K562 (cell line): Measurements from ENCODE around the gene TLK2. TPM values are rescaled to one million over a fixed set of nuclear protein-coding genes. Genes with fewer than 3 reads are reported as not detected.

Source experiments
- ATAC-seq: fragments of 200-7000 bp; cut with Tn5 transposase; 3 replicates; pipeline ENCODE4 v1.9.1; 2020; ENCODE audit warnings: moderate library complexity
- BruUV-seq: library from RNA; stranded (reverse); fragments of 400-500 nt; replicated peaks from 2 replicates; lab custom pipeline; 2021; lab: Mats Ljungman, UMichigan
- CTCF ChIA-PET: fragments of 300-600 bp; formaldehyde crosslinking; extraction: SDS; loops from one replicate; lab custom pipeline; 2021; ENCODE audit warnings: low intra/inter-chr PET ratio; lab: Yijun Ruan, JAX
- POLR2A ChIA-PET: fragments of 300-600, 350-650 bp; sonication (Branson Sonifier 250); formaldehyde crosslinking; extraction: SDS; loops from one replicate; lab custom pipeline; 2021; ENCODE audit warnings: antibody characterized with exemption, inconsistent platforms; lab: Yijun Ruan, JAX
- DNase-seq, 4 experiments: peaks; one replicate each; pipeline versions ENCODE4 v3.0.0 to v3.0.0-alpha.2; 2011 to 2018; ENCODE audit warnings: low spot score in 3 of 4, mixed read lengths in 3 of 4; ENCODE audit errors: extremely low read depth in 1 of 4
- FAIRE-seq: peaks from 2 replicates; lab custom pipeline; 2011; peaks lifted over from hg19 to GRCh38; lab: Jason Lieb, UNC
- H2AFZ ChIP-seq: 2 replicates; pipeline ENCODE4 v1.6.0; 2011; ENCODE audit warnings: low read depth, low read length, control low read depth, inconsistent platforms
- H3K27ac ChIP-seq: fragments of 200-600 bp; 3 replicates; pipeline ENCODE4 v1.8.0; 2011; ENCODE audit warnings: low read depth, mild to moderate bottlenecking, control low read depth, inconsistent platforms, low read length, moderate library complexity, mixed read lengths; ENCODE audit errors: extremely low read depth
- H3K27me3 ChIP-seq, 2 experiments: fragments of 300-600 bp in 1 of 2; 2 replicates in 1 of 2; 3 replicates in 1 of 2; pipeline versions ENCODE4 v1.6.0 to v1.8.0; 2011; ENCODE audit warnings: inconsistent platforms in 2 of 2, low read length in 2 of 2, mild to moderate bottlenecking in 1 of 2, mixed read lengths in 1 of 2, moderate library complexity in 1 of 2; ENCODE audit not compliant: control insufficient read depth in 2 of 2, insufficient read depth in 2 of 2
- H3K36me3 ChIP-seq: fragments of 300-600 bp; 3 replicates; pipeline ENCODE4 v1.8.0; 2011; ENCODE audit warnings: mild to moderate bottlenecking, low read length, inconsistent platforms; ENCODE audit not compliant: control insufficient read depth, insufficient read depth
- H3K4me1 ChIP-seq, 2 experiments: fragments of 200-600 bp in 1 of 2; replicated peaks in 1 of 2; 2 replicates in 1 of 2; 3 replicates in 1 of 2; pipeline versions ENCODE4 v1.5.1 to v1.8.0; 2011; ENCODE audit warnings: inconsistent platforms in 2 of 2, low read length in 2 of 2, mild to moderate bottlenecking in 1 of 2, mixed read lengths in 1 of 2, moderate library complexity in 1 of 2; ENCODE audit not compliant: control insufficient read depth in 2 of 2, insufficient read depth in 2 of 2
- H3K4me2 ChIP-seq: 2 replicates; pipeline ENCODE4 v1.6.1; 2011; ENCODE audit warnings: low read length, control low read depth, inconsistent platforms, mixed read lengths; ENCODE audit not compliant: insufficient read depth
- H3K4me3 ChIP-seq: fragments of 200-600 bp; sonication (generic), shearing (Covaris generic); 2 replicates; pipeline ENCODE4 v1.5.1; 2016; ENCODE audit warnings: control low read depth, inconsistent platforms
- H3K79me2 ChIP-seq: fragments of 200-600 bp; 3 replicates; pipeline ENCODE4 v1.8.0; 2011; ENCODE audit warnings: low read length, inconsistent platforms; ENCODE audit not compliant: control insufficient read depth, insufficient read depth
- H3K9ac ChIP-seq, 2 experiments: 2 replicates each; pipeline versions ENCODE4 v1.6.0 to v1.6.1; 2011; ENCODE audit warnings: low read depth in 2 of 2, low read length in 2 of 2, control low read depth in 1 of 2, inconsistent platforms in 1 of 2, mild to moderate bottlenecking in 1 of 2, mixed read lengths in 1 of 2; ENCODE audit not compliant: insufficient read depth in 1 of 2
- H3K9me1 ChIP-seq: one replicate; pipeline ENCODE4 v1.6.0; 2011; ENCODE audit warnings: inconsistent platforms, mild to moderate bottlenecking, low read length, moderate library complexity; ENCODE audit not compliant: control insufficient read depth, insufficient read depth
- H3K9me3 ChIP-seq: replicated peaks from 2 replicates; pipeline ENCODE4 v1.5.1; 2011; ENCODE audit warnings: low read depth, low read length, inconsistent platforms; ENCODE audit not compliant: control insufficient read depth, insufficient read depth
- H4K20me1 ChIP-seq: replicated peaks from 2 replicates; pipeline ENCODE4 v1.6.1; 2011; ENCODE audit warnings: low read length, inconsistent platforms, mixed read lengths; ENCODE audit not compliant: control insufficient read depth, insufficient read depth
- ATF7 ChIP-seq: fragments of 450-650 bp; IDR thresholded peaks from 2 replicates; pipeline ENCODE4 v1.7.1; 2014; ENCODE audit warnings: mild to moderate bottlenecking, moderate library complexity
- HBP1 ChIP-seq: fragments of 450-650 bp; formaldehyde crosslinking; IDR thresholded peaks from 2 replicates; pipeline ENCODE4 v1.4.0; 2022; ENCODE audit warnings: missing genetic modification characterization
- NR1H2 ChIP-seq: sonication (generic); formaldehyde crosslinking; IDR thresholded peaks from 2 replicates; pipeline ENCODE4 v1.4.0; 2020; ENCODE audit warnings: mild to moderate bottlenecking, missing genetic modification reagents
- PHF21A ChIP-seq: fragments of 450-650 bp; IDR thresholded peaks from 2 replicates; pipeline ENCODE4 v1.6.1; 2017; ENCODE audit warnings: low read depth, borderline replicate concordance
- ZNF24 ChIP-seq: fragments of 450-650 bp; IDR thresholded peaks from 2 replicates; pipeline ENCODE4 v1.6.1; 2016
- WGBS: fragments of 100-300 bp; shearing (Covaris generic); methylation state at CpG from one replicate; pipeline ENCODE4 v1.1.6; 2016; ENCODE audit warnings: low coverage, mixed read lengths; ENCODE audit not compliant: insufficient coverage; ENCODE audit errors: missing lambda C conversion rate; 5-methylcytosine and 5-hydroxymethylcytosine counted together
- in situ Hi-C: fragments of 300-500 bp; cut with MboI; formaldehyde crosslinking; loops from 4 replicates; pipeline ENCODE4 v1.15.0; 2018; ENCODE audit warnings: inconsistent platforms, mixed read lengths
- intact Hi-C: fragments of 100-400 bp; cut with micrococcal nuclease; formaldehyde crosslinking; loops from 2 replicates; pipeline ENCODE4 v1.14.2; 2022
- polyA plus RNA-seq, 8 experiments: library from polyadenylated mRNA; depleted of rRNA in 4 of 8; stranded (reverse) in 5 of 8; unstranded in 3 of 8; fragments of >200 nt; fragmentation: Nextera tagmentation in 2 of 8; fragmentation: Illumina TruSeq in 1 of 8; extraction: Ambion mirVana in 2 of 8; extraction: Trizol in 1 of 8; gene quantifications; 2 replicates each; pipeline versions ENCODE4 v1.2.1 to v1.2.3, GENCODE V29; 2011 to 2014; ENCODE audit warnings: inconsistent platforms in 1 of 8, missing spikeins in 1 of 8
- total RNA-seq, 7 experiments: library from RNA; depleted of rRNA in 6 of 7; stranded (reverse); fragments of >200 nt in 6 of 7; fragmentation: Illumina TruSeq in 2 of 7; extraction: Trizol in 2 of 7; gene quantifications; 2 replicates each; pipeline versions ENCODE4 v1.2.1 to v1.2.3, GENCODE V29; 2011 to 2021; ENCODE audit warnings: low replicate concordance in 1 of 7

Gene TLK2
- total and polyA plus RNA-seq, 9 of the 15 experiments (the other 6 are each of a cell fraction or from before 2014, with no cell fraction given) = 10.1 to 51.9 (median 32.4) TPM

GRCh38 chr17:62657145-62657665 is 178.6 kb downstream of the TLK2 start:
- BruUV-seq = no TSS peak
- POLR2A ChIA-PET = no interaction called here
- 33% methylated on average over 3 of the region's 3 CpGs for WGBS
- Histone ChIP-seq H3K4me3 (no peak overlapping the region), H3K4me2 (no peak overlapping the region), H3K27ac (no peak overlapping the region), H3K27me3 (peaks cover 0 to 10% of the 10 kb centered on the region in 2 experiments; a peak in 1 of 5 replicates), H3K9ac (no peak overlapping the region), H3K9me1 (no peaks in the 10 kb centered on the region), H3K36me3 (no peaks in the 10 kb centered on the region), H3K79me2 (no peaks in the 10 kb centered on the region), H3K9me3 (no peaks in the 10 kb centered on the region), H2AFZ (no peak overlapping the region), H4K20me1 (0 out of 2 replicates have a peak, but pooled peaks cover 5% of the 10 kb centered on the region), H3K4me1 (peaks cover 13 to 23% of the 10 kb centered on the region in 2 experiments)
- DNase-seq = no peak
- intact Hi-C loops (no loop called here), in situ Hi-C loops (no loop called here)
- TF ChIP-seq PHF21A (no peak), ZNF24 (peak; percentile 62), HBP1 (CRISPR knock-in tag) (no peak), NR1H2 (CRISPR knock-in tag) (no peak), ATF7 (peak; percentile 22; the same call in 1 of the 2 replicates)
- CTCF ChIA-PET = no interaction called here
- no peak for ATAC-seq
- no peak for FAIRE-seq
